Measurements from ENCODE around the gene UGP2.
"Not testable (repeated sequence)": the region's sequence is repeated elsewhere in the genome, so short reads cannot be mapped to it uniquely, and the experiment has no call there.

UGP2 gene

GRCh38 chr2:63893163-63893562 is 51.5 kb downstream of the UGP2 start:
- DNase-seq (ENCODE audit: low read depth in 2 of 2): no peak

- DNase-seq (ENCODE audit: low read depth in 2 of 2): no peak
These were observed 52.5 kb downstream of the UGP2 start for GRCh38 chr2:63894167-63894566.

- no peak for DNase-seq (ENCODE audit: low read depth in 2 of 2)
These were observed 57.1 kb downstream of the UGP2 start for GRCh38 chr2:63898839-63899238.

GRCh38 chr2:63899639-63900038 is 57.9 kb downstream of the UGP2 start:
- no peak for DNase-seq (ENCODE audit: low read depth in 2 of 2)

DNA sequence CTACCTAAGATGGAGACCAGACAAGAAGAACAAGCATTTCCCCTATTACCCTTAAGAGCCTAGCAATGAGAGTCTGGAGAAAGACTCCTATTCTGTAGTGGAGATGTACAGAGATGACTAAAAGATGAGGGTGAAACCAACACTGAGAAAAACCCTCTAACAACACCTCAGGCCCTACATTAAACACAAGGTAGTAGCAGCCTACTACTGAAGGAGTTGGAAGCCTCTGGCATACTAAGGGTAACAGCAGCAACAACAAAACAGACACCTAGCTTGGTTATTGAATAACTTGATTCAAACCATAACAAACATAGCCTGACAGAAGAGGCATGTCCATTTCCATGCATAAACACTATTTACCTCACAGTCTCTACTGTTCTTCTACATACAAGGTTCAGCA is 60.5 kb downstream of the UGP2 start:
- no peak for DNase-seq (ENCODE audit: low read depth in 2 of 2)

GRCh38 chr2:63903003-63903402 is 61.3 kb downstream of the UGP2 start:
- no peak for DNase-seq (ENCODE audit: low read depth in 2 of 2)

GRCh38 chr2:63914311-63914710 is 72.6 kb downstream of the UGP2 start:
- no peak for DNase-seq (ENCODE audit: low read depth in 2 of 2)

DNA sequence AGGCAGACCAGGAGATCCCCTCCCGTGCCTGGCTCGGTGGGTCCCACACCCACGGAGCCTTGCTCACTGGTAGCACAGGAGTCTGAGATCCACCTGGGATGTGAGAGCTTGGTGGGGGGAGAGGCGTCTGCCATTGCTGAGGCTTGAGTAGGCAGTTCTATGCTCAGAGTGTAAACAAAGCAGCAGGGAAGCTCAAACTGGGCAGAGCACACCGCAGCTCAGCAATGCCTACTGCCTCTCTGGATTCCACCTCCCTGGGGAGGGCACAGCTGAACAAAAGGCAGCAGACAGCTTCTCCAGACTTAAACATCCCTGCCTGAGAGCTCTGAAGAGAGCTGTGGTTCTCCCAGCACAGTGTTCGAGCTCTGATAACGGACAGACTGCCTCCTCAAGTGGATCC is 85.1 kb downstream of the UGP2 start:
- no peak for DNase-seq (ENCODE audit: low read depth in 2 of 2)

DNA sequence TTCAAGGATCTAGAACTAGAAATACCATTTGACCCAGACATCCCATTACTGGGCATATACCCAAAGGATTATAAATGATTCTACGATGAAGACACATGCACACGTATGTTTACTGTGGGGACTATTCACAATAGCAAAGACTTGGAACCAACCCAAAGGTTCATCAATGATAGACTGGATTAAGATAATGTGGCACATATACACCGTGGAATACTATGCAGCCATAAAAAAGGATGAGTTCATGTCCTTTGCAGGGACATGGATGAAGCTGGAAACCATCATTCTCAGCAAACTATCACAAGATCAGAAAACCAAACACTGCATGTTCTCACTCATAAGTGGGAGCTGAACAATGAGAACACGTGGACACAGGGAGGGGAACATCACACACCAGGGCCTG is 90.4 kb downstream of the UGP2 start:
- DNase-seq (ENCODE audit: low read depth in 2 of 2): not testable (repeated sequence)
